HepG2 (cell line): ENCODE measurements around the gene CDA. TPM values are rescaled to one million over a fixed set of nuclear protein-coding genes. Genes with fewer than 3 reads are reported as not detected.

Source experiments
- ARID2 ChIP-seq: sonication (generic); formaldehyde crosslinking; IDR thresholded peaks from 2 replicates; pipeline ENCODE4 v1.8.1; 2022; ENCODE audit warnings: mild to moderate bottlenecking, missing genetic modification reagents, borderline replicate concordance
- ATRX ChIP-seq: sonication (generic); formaldehyde crosslinking; IDR thresholded peaks from 2 replicates; pipeline ENCODE4 v1.4.0; 2020; ENCODE audit warnings: missing genetic modification reagents, borderline replicate concordance
- DMAP1 ChIP-seq: IDR thresholded peaks from 2 replicates; pipeline ENCODE4 v1.6.1; 2016
- FOXA3 ChIP-seq: IDR thresholded peaks from 2 replicates; pipeline ENCODE4 v1.6.1; 2016; ENCODE audit warnings: missing genetic modification reagents, missing compliant biosample characterization
- MED1 ChIP-seq: sonication (generic); formaldehyde crosslinking; IDR thresholded peaks from 2 replicates; pipeline ENCODE4 v1.4.0; 2020; ENCODE audit warnings: missing genetic modification reagents
- PHB2 ChIP-seq: fragments of 450-650 bp; IDR thresholded peaks from 2 replicates; pipeline ENCODE4 v1.6.1; 2018; ENCODE audit not compliant: partially characterized antibody
- SAP130 ChIP-seq: IDR thresholded peaks from 2 replicates; pipeline ENCODE4 v1.6.1; 2016; ENCODE audit warnings: low read depth
- SRSF9 ChIP-seq: fragments of 200-400 bp; formaldehyde crosslinking; IDR thresholded peaks from 2 replicates; pipeline ENCODE4 v1.6.1; 2018; ENCODE audit warnings: borderline replicate concordance, mild to moderate bottlenecking, low read depth, low read length; ENCODE audit not compliant: insufficient read depth, poor library complexity, severe bottlenecking
- SRY ChIP-seq: sonication (generic); formaldehyde crosslinking; IDR thresholded peaks from 2 replicates; pipeline ENCODE4 v1.8.0; 2022; ENCODE audit warnings: mild to moderate bottlenecking, missing genetic modification reagents
- TP53 ChIP-seq: sonication (generic); formaldehyde crosslinking; conservative IDR thresholded peaks from 2 replicates; pipeline ENCODE4 v1.4.0; 2020; ENCODE audit warnings: missing genetic modification reagents
- WIZ ChIP-seq: sonication (generic); formaldehyde crosslinking; IDR thresholded peaks from 2 replicates; pipeline ENCODE4 v1.5.1; 2020; ENCODE audit warnings: mild to moderate bottlenecking, missing genetic modification reagents
- ZNF3 ChIP-seq: IDR thresholded peaks from 2 replicates; pipeline ENCODE4 v1.7.0; 2017; ENCODE audit warnings: inconsistent platforms
- ZNF451 ChIP-seq: sonication (generic); formaldehyde crosslinking; IDR thresholded peaks from 2 replicates; pipeline ENCODE4 v1.5.0; 2020; ENCODE audit warnings: mild to moderate bottlenecking, missing genetic modification reagents
- ZNF550 ChIP-seq: sonication (generic); formaldehyde crosslinking; IDR thresholded peaks from 2 replicates; pipeline ENCODE4 v1.4.0; 2020; ENCODE audit warnings: mild to moderate bottlenecking, missing genetic modification reagents, borderline replicate concordance
- polyA plus RNA-seq, 8 experiments: library from polyadenylated mRNA; depleted of rRNA in 3 of 8; stranded (reverse) in 7 of 8; unstranded in 1 of 8; fragments of >200 nt; fragmentation: Illumina TruSeq in 4 of 8; extraction: Trizol in 4 of 8; gene quantifications; 2 replicates each; pipeline versions ENCODE4 v1.2.1 to v1.2.3, GENCODE V29; 2011 to 2016; ENCODE audit warnings: low read depth in 4 of 8, missing spikeins in 1 of 8, mixed read lengths in 1 of 8; ENCODE audit not compliant: insufficient read depth in 1 of 8
- total RNA-seq, 5 experiments: library from RNA; depleted of rRNA; stranded (reverse); fragments of >200 nt; fragmentation: Illumina TruSeq; extraction: Trizol; gene quantifications; 2 replicates each; pipeline ENCODE4 v1.2.3, GENCODE V29; 2016; ENCODE audit warnings: low read depth in 1 of 5
- TF ChIP-seq, protein P1 (sequence below): IDR thresholded peaks from 2 replicates; pipeline ENCODE4 v1.6.1; 2016; ENCODE audit warnings: mild to moderate bottlenecking
- TF ChIP-seq, protein P2 (sequence below): sonication (generic); formaldehyde crosslinking; conservative IDR thresholded peaks from 2 replicates; pipeline ENCODE4 v1.4.0; 2020; ENCODE audit warnings: missing genetic modification reagents
- TF ChIP-seq, protein P3 (sequence below): sonication (generic); formaldehyde crosslinking; IDR thresholded peaks from 2 replicates; pipeline ENCODE4; 2020; ENCODE audit warnings: missing genetic modification reagents, mild to moderate bottlenecking, borderline replicate concordance
- TF ChIP-seq, protein P4 (sequence below): sonication (generic); formaldehyde crosslinking; IDR thresholded peaks from 2 replicates; pipeline ENCODE4 v1.8.0; 2022; ENCODE audit warnings: missing genetic modification reagents, mild to moderate bottlenecking, inconsistent platforms, borderline replicate concordance
- TF ChIP-seq, protein P5 (sequence below): sonication (generic); formaldehyde crosslinking; IDR thresholded peaks from 2 replicates; pipeline ENCODE4 v1.4.0; 2020; ENCODE audit warnings: missing genetic modification reagents
- TF ChIP-seq, protein P6 (sequence below): sonication (generic); formaldehyde crosslinking; IDR thresholded peaks from 2 replicates; pipeline ENCODE4 v1.8.0; 2022; ENCODE audit warnings: low read depth, missing genetic modification reagents

The CDA gene
- total and polyA plus RNA-seq, 2 of the 13 experiments (the other 11 are each of a cell fraction or from before 2014, with no cell fraction given), result 0.66 to 2.1 TPM

DNA sequence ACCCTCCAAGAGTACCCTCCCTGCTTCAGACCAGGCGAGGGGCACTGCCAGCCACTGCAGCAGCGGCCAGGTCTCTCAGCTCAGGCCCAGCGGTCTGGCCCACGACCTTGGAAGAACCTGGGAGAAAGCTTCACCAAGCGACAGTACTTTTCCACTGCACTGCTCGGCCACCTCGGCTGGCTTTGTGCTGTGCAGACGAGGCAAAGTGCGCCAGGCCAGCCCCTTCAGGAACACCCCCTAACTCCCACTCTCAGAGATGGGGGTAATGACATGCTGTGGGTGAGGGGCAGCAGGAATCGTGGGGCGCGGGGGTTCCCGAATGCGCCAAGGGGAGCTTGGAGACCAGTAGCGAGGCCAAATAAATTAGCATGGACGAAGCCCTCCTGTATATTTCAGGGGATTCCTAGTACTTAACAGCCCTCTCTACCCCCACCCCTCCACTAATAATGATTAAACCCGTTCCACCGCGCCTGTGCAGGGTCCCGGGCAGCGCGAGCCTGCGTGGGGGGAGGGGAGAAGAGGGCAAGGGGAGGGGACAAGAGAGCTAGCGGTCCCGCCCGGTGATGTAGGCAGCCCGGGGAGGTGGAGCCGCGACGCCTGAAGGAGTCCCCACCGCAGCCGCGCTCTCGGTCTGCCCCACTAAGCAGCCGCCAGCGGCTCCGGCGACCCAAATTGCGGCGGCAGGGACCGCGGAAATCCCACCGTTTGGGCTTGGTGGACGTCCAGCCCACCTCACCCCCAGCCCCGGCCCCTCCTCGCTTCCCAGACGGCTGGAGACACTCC is 36.8 kb upstream of the CDA start, which contains the start of gene FAM43B (continued):
- TF ChIP-seq SRSF9 (no peak), ZNF451 (no peak), SAP130 (peak; percentile 60), DMAP1 (CRISPR knock-in tag) (no peak; the same call in 1 of the 2 replicates), ATRX (CRISPR knock-in tag) (no peak), PHB2 (no peak), ZNF550 (CRISPR knock-in tag) (no peak), ZNF3 (no peak), MED1 (CRISPR knock-in tag) (peak; percentile 40; the same call in 1 of the 2 replicates), ARID2 (CRISPR knock-in tag) (peak; percentile 84; the same call in 1 of the 2 replicates), FOXA3 (CRISPR knock-in tag) (peak; percentile 12; the same call in 1 of the 2 replicates), WIZ (no peak), SRY (CRISPR knock-in tag) (no peak), TP53 (CRISPR knock-in tag) (no peak)
- TF ChIP-seq, protein P1, sequence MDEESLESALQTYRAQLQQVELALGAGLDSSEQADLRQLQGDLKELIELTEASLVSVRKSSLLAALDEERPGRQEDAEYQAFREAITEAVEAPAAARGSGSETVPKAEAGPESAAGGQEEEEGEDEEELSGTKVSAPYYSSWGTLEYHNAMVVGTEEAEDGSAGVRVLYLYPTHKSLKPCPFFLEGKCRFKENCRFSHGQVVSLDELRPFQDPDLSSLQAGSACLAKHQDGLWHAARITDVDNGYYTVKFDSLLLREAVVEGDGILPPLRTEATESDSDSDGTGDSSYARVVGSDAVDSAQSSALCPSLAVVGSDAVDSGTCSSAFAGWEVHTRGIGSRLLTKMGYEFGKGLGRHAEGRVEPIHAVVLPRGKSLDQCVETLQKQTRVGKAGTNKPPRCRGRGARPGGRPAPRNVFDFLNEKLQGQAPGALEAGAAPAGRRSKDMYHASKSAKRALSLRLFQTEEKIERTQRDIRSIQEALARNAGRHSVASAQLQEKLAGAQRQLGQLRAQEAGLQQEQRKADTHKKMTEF (CRISPR knock-in tag), result peak; percentile 72; the same call in 1 of the 2 replicates
- TF ChIP-seq, protein P2, sequence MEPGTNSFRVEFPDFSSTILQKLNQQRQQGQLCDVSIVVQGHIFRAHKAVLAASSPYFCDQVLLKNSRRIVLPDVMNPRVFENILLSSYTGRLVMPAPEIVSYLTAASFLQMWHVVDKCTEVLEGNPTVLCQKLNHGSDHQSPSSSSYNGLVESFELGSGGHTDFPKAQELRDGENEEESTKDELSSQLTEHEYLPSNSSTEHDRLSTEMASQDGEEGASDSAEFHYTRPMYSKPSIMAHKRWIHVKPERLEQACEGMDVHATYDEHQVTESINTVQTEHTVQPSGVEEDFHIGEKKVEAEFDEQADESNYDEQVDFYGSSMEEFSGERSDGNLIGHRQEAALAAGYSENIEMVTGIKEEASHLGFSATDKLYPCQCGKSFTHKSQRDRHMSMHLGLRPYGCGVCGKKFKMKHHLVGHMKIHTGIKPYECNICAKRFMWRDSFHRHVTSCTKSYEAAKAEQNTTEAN, result no peak
- TF ChIP-seq, protein P3, sequence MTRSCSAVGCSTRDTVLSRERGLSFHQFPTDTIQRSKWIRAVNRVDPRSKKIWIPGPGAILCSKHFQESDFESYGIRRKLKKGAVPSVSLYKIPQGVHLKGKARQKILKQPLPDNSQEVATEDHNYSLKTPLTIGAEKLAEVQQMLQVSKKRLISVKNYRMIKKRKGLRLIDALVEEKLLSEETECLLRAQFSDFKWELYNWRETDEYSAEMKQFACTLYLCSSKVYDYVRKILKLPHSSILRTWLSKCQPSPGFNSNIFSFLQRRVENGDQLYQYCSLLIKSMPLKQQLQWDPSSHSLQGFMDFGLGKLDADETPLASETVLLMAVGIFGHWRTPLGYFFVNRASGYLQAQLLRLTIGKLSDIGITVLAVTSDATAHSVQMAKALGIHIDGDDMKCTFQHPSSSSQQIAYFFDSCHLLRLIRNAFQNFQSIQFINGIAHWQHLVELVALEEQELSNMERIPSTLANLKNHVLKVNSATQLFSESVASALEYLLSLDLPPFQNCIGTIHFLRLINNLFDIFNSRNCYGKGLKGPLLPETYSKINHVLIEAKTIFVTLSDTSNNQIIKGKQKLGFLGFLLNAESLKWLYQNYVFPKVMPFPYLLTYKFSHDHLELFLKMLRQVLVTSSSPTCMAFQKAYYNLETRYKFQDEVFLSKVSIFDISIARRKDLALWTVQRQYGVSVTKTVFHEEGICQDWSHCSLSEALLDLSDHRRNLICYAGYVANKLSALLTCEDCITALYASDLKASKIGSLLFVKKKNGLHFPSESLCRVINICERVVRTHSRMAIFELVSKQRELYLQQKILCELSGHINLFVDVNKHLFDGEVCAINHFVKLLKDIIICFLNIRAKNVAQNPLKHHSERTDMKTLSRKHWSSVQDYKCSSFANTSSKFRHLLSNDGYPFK (CRISPR knock-in tag), result peak; percentile 94
- TF ChIP-seq, protein P4, sequence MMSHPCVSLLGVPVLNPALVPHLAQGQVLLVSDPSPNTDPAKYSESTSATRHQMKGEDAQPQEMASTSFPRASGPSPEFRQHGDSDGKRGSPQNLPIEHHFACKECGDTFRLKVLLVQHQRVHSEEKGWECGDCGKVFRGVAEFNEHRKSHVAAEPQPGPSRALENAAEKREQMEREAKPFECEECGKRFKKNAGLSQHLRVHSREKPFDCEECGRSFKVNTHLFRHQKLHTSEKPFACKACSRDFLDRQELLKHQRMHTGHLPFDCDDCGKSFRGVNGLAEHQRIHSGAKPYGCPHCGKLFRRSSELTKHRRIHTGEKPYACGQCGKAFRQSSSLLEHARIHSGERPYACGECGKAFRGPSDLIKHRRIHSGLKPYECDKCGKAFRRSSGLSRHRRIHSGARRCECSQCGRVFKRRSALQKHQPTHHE (CRISPR knock-in tag), result no peak
- TF ChIP-seq, protein P5, sequence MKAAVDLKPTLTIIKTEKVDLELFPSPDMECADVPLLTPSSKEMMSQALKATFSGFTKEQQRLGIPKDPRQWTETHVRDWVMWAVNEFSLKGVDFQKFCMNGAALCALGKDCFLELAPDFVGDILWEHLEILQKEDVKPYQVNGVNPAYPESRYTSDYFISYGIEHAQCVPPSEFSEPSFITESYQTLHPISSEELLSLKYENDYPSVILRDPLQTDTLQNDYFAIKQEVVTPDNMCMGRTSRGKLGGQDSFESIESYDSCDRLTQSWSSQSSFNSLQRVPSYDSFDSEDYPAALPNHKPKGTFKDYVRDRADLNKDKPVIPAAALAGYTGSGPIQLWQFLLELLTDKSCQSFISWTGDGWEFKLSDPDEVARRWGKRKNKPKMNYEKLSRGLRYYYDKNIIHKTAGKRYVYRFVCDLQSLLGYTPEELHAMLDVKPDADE (CRISPR knock-in tag), result no peak
- TF ChIP-seq, protein P6, sequence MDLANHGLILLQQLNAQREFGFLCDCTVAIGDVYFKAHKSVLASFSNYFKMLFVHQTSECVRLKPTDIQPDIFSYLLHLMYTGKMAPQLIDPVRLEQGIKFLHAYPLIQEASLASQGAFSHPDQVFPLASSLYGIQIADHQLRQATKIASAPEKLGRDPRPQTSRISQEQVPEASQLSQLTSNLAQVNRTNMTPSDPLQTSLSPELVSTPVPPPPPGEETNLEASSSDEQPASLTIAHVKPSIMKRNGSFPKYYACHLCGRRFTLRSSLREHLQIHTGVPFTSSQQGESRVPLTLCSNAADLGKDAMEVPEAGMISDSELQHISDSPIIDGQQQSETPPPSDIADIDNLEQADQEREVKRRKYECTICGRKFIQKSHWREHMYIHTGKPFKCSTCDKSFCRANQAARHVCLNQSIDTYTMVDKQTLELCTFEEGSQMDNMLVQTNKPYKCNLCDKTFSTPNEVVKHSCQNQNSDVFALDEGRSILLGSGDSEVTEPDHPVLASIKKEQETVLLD, result no peak; the same call in 1 of the 2 replicates
